Endometrium (tissue), 2 donors: ENCODE results near the gene ERMP1.

Experiments used
- FAIRE-seq: peaks from 2 replicates; lab custom pipeline; 2012; peaks lifted over from hg19 to GRCh38; lab: Jason Lieb, UNC
- donor health status: control.
- donor health status: control.

The ERMP1 gene

DNA sequence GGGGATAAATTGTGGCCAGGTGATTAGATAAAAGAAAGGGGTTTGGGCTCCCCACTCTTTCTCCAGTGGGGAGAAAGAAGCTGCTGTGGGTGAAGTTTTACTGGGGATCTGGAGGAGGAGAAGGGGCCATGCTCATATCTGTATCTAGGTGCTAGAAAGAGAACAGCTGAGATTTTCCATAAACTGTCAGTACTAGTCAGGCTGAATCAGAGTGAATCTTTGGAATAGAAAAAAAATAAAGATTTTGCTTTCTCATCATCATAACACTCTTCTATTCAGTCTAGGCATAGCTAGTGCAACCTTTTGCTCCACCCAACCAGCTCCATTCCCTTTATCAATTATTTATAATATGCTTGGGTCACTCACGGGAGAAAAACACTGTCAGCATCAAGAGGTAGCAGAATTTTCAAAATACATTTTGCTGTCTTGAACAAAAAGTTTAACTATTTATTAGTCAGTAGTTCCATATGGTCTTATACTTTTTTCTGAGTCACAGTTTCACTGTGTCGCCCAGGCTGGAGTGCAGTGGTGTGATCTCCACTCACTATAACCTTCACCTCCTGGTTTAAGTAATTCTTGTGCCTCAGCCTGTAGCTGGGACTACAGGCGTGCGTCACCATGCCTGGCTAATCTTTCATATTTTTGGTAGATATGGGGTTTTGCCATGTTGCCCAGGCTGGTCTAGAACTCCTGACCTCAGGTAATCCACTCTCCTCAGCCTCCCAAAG is 21.3 kb upstream of the ERMP1 start:
- no peak for FAIRE-seq

DNA sequence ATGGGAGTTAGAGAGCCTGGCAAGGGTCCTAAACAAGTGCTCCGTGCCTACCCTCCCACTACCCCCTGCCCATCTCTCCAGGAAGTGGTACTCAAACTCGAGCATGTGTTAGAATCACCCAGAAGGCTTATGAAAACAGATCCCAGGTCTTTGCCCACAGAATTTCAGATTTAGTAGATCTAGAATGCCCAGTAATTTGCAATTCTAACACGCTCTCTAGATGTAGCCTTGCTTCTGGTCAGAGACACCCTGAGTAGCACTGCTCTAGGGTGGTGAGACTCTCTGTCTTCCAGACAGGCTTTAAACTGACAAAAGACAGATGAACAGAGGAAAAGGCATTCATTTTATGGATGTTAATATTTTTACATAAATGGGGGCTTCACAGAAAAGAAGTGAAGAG is 20.7 kb upstream of the ERMP1 start:
- no peak for FAIRE-seq

DNA sequence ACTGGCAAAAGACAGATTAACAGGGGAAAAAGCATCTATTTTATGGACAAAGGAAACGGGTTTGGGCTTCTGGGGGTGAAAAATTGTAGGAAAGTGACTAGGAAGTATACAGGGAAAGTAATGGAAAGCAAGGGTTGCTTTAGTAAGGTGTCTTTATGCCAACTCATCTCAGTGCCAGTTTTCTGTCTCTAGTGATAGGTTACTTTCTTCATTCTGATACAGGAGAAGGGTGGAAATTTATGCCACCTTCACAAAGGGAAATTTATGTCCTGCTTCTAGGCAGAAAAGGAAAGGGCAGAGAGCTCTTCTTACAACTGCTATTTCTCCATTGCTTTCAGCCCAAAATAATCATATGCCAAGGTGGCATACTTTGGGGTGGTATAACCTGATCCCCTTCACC is 20.1 kb upstream of the ERMP1 start:
- no peak for FAIRE-seq

DNA sequence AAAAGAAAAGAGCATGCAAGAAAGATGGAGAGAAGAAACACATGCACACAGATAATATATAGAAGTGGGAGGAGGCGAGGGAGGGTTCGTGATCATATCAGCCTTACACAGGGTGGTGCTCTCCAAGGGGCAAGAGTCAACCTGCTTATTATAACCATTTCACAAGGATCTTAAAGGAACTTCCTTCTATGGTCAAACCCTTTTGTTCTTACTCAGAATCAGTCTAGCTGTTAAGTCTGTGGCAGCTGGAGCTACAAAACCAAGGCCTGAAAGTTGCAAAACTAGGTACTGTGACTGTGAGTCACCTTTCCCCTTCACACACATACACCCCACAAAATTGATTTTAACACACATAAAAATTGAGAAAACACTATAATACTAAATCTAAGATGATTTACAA is 18.5 kb upstream of the ERMP1 start:
- no peak for FAIRE-seq

GRCh38 chr9:5850724-5851122 is 17.8 kb upstream of the ERMP1 start:
- FAIRE-seq: no peak

GRCh38 chr9:5848372-5848882 is 15.5 kb upstream of the ERMP1 start:
- FAIRE-seq: no peak

DNA sequence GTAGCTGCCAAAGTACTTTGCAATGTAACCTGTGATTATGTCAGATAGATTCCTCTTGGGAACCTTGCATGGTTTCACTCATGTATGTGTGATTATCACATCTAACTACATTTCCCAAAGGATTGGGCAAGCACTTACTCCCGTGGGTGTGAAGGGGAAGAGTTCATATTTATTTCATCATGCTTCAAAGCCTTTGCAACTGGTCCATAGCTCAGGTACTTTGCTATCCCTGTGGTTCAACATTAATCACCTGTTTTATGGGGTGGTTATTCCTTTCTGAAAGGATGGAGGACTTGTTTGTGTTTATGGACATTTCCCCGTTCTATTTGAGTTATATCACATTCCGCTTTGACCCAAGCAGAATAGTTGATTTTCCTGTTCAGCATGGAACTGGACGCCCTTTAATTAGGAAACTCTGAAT is 13.6 kb upstream of the ERMP1 start:
- FAIRE-seq: no peak

- no peak for FAIRE-seq
These were observed 13.2 kb upstream of the ERMP1 start for GRCh38 chr9:5846096-5846495.

DNA sequence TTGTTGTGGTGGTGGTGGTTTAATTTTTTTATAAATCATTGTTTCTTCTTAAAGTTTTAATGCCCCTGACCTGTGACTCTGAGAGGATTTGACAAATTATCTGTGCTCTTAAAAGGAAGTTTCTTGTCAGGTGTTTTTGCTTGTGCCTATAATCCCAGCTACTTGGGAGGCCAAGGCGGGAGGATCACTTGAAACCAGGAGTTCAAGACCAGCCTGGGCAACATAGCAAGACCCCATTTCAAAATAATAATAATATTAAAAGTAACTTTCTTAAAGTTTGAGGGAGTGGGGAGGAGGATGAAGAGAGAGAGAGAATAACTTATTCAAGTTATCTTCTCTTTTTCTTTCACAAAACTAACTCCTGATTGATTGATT is 12.2 kb upstream of the ERMP1 start:
- FAIRE-seq: no peak

- FAIRE-seq: no peak
These were observed 11.0 kb upstream of the ERMP1 start for GRCh38 chr9:5843794-5844471.

- no peak for FAIRE-seq
These were observed 10.2 kb upstream of the ERMP1 start for GRCh38 chr9:5842929-5843793.

GRCh38 chr9:5841771-5842573 is 9.1 kb upstream of the ERMP1 start:
- peak; percentile 12 for FAIRE-seq

GRCh38 chr9:5840788-5841187 is 7.9 kb upstream of the ERMP1 start:
- no peak for FAIRE-seq

GRCh38 chr9:5839572-5839902 is 6.6 kb upstream of the ERMP1 start:
- FAIRE-seq: no peak

DNA sequence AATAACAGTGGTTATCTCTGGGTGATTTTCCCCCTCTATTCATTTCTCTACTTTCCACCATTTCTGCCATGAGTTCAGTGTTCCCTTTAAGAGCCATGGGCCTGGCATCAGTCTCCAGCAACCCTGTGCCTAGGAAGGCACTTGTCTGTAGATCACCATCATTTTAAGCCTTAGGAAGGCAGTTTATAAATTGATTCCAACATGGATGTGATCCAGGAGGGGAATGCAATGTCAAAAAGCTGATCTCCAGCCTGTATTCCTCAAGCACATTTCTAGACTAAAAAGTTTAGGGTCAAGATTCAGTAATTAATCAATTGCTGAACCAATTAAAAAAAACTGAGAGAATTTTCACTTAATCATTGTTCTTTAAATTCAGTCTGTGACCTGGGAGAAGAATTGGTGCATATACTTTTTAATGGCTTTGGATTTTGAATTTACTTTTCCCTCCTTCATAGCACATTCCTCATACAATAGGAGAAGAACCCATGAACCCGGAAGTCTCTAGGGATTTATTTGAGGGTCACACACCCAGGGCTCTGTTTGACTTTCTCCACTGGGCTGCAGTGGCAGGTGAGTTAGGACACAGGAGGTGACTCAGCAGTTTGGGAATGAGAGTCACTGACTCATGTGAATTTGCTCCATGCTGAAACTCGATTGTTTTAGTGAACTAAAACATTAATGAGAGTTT is 6.1 kb upstream of the ERMP1 start:
- no peak for FAIRE-seq

- FAIRE-seq: no peak
These were observed 2.9 kb upstream of the ERMP1 start for GRCh38 chr9:5835808-5836207.

- no peak for FAIRE-seq
These were observed 1.3 kb upstream of the ERMP1 start for GRCh38 chr9:5834214-5834613.

- no peak for FAIRE-seq
These were observed 813 bp downstream of the ERMP1 start for GRCh38 chr9:5832071-5832537.

DNA sequence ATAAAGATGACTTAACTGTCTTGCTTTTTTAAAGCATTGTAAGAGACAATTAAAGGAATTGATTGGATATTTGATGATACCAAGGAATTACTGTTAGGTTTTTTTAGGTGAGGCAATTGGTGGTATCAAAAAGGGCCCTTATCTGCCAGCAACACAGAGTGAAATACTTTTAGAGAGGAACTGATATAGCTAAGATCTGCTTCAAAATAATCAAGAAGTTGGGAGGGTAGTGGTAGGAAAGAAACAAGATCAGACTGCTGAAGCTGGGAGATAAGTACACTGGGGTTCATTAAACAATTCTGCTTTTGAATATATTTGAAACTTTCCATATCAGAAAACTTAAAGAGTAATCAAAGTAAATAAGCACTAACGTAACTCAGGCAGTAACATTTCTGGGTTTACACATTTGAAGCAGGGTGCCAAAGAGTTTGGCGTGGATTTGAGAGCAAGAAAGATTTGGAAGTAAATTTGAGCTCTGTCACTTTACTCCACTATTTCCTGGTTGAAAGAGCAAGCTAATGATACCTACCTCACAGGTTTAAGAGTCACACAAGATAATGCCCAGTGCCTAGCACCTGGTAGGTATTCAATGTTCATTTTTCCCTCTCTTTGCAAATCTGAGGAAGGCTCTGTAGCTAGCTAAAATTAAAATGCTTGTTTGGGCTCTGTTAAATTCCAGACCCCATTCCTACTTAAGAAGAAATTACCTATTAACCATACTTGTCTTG is 6.9 kb downstream of the ERMP1 start:
- no peak for FAIRE-seq

DNA sequence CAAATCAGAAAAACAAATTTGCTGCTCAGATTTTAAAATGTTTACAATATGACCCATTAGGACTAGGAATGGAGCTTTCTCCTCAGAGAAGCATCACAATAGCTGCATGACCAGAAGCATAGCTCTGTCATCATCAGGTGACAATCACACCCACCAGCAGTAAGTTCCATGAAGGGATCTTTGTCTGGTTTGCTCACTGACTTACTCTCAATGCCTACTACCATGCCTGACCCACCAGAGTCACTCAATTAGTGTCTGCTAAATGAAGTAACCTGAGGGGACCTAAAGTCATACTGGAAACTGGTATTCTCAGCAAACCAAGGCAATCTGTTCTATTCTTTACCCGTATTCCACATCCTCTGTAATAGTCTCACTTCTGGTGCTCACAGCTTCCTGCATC is 7.7 kb downstream of the ERMP1 start:
- FAIRE-seq: no peak

GRCh38 chr9:5820425-5820824 is 12.5 kb downstream of the ERMP1 start:
- FAIRE-seq: no peak
